G401 (cell line): Measurements from ENCODE around the gene DIP2C. TPM values are rescaled to one million over a fixed set of nuclear protein-coding genes. Genes with fewer than 3 reads are reported as not detected.
"Not testable (repeated sequence)": the region's sequence is repeated elsewhere in the genome, so short reads cannot be mapped to it uniquely, and the experiment has no call there.

Experiments used
- DNase-seq: peaks from one replicate; pipeline ENCODE4 v3.0.0-alpha.2; 2015; ENCODE audit warnings: low spot score
- in situ Hi-C: cut with HindIII; loops from 2 replicates; pipeline ENCODE4 v1.10.0; 2016; ENCODE audit warnings: low sequenced_read_pairs, mixed read lengths
- total RNA-seq: library from RNA; depleted of rRNA; stranded (reverse); fragments of >200 nt; shearing (Covaris generic); gene quantifications from 2 replicates; pipeline ENCODE4 v1.2.3, GENCODE V29; 2014

DIP2C gene
- total RNA-seq, 1 experiment from 2014 or later: 9.0 TPM

DNA sequence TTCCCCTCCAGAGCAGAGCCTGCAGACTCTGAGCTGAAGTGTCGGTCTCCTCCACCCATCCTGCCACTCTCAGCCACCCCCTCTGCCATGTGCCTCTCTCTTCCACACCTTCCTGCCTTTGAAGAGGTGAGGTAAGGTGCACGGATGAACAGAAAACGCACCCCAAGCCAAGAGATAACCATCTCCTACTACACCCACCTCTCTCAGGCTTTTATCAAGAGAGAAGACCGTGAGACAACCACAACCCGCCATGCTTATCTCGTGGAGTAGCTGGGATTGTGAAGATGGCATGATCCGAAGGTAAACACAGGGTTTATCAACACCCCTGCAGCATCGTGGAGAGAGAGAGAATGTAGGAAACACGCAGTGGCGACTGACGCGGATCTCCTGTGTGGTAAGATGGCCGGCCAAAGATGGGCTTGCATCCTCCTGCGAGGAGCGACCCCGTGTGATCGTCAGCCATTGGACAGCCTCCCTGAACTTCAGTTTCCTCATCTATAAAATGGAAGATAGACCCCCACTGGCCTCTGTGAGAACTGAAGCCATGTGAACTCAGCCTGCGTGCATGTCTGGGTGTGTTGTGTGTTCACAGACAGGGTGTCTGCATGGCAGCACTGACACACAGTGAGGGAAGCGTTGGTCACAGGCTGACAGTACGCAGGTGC, 219.0 kb downstream of the DIP2C start:
- no peak for DNase-seq
- in situ Hi-C loops: no loop called here

DNA sequence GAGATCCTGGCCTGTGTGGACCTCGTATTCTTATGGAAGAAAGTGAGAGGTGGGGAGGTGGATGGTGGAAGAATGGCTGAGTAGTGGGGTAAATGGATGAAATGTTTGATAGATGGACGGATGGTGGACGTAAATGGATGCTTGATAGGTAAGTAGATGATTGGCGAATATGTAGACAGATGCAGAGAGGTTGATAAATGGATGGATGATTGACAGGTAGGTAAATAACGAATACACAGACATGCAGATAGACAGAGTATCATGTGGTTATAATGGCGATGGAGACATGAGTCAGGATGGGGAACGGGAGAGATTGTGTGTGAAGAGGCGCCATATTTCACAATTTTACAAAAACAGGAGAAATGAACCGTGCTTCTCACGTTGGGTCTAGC, 219.5 kb downstream of the DIP2C start:
- DNase-seq: no peak
- in situ Hi-C loops: no loop called here

- no peak for DNase-seq
- in situ Hi-C loops: no loop called here
Measured at GRCh38 chr10:459743-460142, 229.7 kb downstream of the DIP2C start.

DNA sequence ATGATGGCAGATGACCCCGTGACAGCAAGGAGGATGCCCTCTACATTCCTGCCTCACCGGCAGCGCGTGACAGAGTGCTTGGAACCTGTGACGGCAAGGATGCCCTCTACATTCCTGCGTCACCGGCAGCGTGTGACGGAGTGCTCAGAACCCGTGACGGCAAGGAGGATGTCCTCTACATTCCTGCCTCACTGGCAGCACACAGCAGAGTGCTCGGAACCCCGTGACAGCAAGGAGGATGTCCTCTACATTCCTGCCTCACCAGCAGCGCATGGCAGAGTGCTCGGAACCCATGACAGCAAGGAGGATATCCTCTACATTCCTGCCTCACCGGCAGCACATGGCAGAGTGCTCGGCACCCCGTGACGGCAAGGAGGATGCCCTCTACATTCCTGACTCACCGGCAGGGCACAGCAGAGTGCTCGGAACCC, 231.0 kb downstream of the DIP2C start:
- in situ Hi-C loops: no loop called here
- no peak for DNase-seq

DNA sequence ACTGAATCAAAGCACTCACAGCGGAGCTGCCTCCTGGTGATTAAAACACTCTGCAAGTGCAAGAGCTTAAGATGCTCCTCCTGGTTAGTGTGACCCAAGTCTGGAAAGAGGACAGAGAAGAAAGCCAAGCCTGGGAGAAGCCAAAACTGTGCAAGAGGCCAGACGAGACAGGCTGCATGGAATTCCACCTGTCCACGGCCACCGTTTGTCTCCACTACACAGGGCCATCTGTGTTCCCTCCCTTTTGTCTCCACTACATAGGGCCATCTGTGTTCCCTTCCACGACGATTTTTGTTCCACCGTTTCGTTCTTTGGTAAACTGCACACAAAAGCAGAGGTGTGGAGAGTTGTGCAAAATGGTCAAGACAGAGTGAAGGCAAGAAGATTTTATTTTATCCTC, 233.0 kb downstream of the DIP2C start:
- peak; percentile 90 for DNase-seq
- in situ Hi-C loops: no loop called here

DNA sequence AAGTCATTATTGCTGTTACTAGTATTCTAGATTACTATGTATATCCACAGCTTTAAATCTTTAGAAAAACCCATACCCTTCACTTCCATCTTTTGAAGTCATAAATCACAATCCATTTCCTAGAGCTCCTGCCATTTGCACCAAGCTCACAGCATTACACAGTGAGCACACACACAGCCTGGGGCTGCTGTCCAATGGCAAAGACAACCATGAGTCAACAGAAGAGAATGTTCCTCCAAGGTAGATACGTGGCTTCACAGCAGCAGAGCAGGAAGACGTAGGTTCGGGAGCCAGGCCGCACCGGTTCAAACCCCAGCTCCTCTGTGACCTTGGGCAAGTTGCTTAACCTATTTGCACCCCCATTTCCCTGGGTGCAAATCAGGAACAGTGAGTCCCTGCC, 234.6 kb downstream of the DIP2C start:
- in situ Hi-C loops: no loop called here
- peak; percentile 41 for DNase-seq

DNA sequence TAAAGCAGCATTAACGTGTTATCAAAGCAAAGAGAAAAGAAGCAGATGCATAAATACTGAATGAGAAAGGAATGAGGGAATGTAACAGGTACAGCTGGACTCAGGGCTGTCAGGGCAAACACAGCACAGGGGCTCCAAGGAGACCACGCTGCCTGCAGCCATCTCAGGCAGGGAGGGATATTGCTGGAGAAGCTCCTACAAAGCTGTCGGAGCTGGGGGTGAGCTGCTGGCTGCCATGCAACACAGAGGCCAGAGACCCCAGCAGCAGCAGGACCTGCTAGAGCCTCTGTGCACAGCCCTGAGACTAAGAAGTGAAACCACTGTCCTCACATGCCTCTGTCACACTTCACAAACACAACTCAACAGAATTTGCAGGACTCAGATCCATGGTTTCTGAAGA, 235.8 kb downstream of the DIP2C start:
- no peak for DNase-seq
- in situ Hi-C loops: no loop called here

DNA sequence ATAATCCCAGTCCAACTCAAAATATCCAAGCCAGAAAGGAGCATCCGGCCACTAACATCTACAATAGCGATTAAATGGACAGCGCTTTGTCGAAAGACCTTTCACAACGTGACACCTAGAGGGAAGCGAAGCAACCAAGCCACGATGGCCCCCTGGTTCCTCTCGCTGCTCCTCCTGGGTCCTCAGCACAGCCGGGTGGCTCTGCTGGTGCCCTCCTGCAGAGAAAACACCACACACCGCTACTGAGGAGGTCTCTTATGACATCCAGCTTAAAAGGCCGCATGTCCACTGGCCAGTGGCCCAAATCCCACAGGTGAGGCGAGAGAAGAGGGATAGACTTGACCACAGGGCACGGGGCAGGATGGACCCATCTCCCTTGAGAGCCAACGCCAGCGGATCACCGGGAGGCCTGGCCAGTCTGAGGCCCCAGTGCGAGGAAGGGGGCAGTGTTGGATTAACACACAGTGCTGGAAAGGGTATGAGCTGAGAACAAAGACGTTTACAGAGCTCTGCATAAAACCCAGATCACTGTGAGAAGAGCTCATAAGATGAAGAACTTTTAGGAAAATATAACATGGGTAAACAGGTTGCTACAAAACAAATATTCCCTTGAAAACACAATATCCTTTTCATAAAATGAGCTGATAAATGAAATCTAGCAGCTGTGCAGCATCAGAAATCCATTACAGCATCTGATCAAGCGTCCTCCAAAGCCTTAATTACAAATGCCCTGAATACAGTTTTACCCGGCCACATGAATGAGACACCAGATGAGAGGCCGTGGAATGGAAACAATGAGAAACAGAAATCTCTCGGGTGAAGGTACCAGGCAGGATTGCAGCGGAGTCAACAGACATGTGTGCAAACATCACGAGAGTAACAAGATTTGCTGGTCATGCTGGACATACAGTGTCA, 236.7 kb downstream of the DIP2C start:
- in situ Hi-C loops: no loop called here
- DNase-seq: no peak

DNA sequence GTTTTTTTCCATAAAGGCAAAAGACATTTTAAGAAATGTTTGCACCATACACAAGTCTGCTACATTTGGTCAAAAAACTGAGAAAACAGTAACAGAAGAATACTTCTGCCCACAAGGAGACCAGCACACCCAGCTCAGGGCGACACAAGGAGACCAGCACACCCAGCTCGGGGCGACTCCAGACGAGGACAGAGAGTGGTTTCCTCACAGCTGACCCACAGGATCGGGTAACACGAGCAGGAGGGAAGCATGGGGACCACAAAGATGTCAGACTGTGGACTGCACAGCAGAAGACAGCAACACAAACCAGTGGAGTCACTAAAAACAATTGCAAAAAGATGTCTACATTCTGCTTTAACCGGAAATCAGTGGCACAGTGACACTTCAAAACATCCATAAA, 237.6 kb downstream of the DIP2C start:
- in situ Hi-C loops: no loop called here
- no peak for DNase-seq

DNA sequence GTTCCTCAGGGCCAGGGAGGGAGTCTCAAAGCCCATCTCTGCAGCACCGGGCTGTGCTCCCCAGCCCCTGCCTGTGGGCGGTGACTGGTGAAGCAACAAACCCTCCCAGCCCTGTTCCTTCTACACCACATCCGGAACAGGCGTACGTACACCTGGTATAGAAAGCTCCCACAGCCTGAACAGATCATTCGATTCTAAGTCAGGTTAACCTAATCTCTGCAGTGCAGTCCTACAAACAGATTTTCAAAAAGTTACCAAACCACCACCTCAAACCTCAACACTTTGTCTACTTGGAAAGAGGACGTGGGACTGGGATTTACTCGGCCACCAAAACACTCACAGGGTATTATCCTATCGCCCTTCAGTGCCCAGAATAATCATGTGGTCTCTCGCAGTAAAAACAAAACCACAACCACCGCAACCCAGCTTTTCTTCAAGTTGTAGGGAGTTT, 238.4 kb downstream of the DIP2C start:
- in situ Hi-C loops: no loop called here
- DNase-seq: no peak

- no peak for DNase-seq
- in situ Hi-C loops: no loop called here
Measured at GRCh38 chr10:450463-450862, 239.0 kb downstream of the DIP2C start.

GRCh38 chr10:449331-449730, 240.1 kb downstream of the DIP2C start:
- in situ Hi-C loops: not testable (repeated sequence)

GRCh38 chr10:443459-443858, 246.0 kb downstream of the DIP2C start:
- no peak for DNase-seq
- in situ Hi-C loops: no loop called here

More at GRCh38 chr10:449331-449730, 240.1 kb downstream of the DIP2C start:
- DNase-seq: not testable (repeated sequence)

- in situ Hi-C loops: no loop called here
Measured at GRCh38 chr10:442209-442608, 247.3 kb downstream of the DIP2C start.

GRCh38 chr10:441659-442058, 247.8 kb downstream of the DIP2C start:
- in situ Hi-C loops: no loop called here
- no peak for DNase-seq

More at GRCh38 chr10:442209-442608, 247.3 kb downstream of the DIP2C start:
- no peak for DNase-seq

DNA sequence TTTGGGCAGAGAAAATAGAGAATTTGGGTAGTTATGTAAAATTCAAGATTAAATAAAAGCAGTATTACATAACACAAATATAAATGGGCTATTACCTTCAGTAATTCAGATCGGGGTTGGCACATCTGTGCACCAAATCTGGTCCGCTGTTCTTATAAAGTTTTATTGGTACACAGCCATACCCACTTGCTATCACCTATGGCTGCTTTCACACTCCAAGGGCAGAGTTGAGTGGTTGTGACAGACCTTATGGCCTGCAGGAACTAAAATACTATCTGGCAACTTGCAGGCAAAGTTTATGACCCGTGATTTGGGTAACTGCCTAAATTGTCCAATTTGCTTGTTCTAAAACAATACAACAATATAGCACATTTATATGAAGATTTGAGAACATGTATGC, 249.3 kb downstream of the DIP2C start:
- DNase-seq: no peak
- in situ Hi-C loops: no loop called here

DNA sequence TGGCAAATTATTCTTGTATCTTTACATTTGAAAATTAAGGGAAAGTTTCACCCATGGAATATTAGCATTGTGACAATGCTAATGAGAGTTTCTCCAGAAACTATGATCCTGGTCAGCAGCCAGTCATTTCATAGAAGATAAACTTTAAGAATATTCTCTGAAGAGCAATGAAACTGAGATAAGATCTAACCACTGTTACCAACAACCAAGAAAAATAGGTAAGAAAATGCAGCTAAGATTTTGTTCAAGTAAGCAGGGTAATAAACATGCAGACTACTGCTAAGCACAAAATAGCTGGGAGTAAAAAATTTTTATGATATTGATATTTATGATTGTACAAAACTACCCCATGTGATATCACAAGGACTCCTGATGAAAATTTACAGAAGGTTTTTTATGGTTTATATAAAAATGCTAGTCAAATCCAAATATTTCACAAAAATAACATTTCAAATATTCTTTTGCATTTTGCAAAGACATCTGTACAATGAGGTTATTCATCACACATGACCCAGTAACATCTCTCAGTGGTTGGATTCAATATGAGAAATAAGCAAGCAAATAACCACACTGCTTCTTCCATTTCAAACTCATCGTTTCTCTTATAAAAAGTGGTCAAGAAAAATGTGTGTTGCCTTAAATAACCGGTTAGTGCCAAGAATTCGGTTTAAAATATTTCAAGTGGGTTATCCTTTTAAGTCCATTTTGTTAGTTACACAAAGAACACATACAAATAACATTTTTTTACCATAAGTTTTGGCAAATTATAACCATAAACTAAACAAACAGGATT, 251.6 kb downstream of the DIP2C start:
- in situ Hi-C loops: no loop called here
- DNase-seq: no peak

- DNase-seq: no peak
- in situ Hi-C loops: no loop called here
Measured at GRCh38 chr10:436911-437665, 252.4 kb downstream of the DIP2C start.
